Measurements from ENCODE around the gene PRH1.

GRCh38 chr12:10926269-10926668 is 42.2 kb upstream of the PRH1 start:
- TF ChIP-seq, protein P1, sequence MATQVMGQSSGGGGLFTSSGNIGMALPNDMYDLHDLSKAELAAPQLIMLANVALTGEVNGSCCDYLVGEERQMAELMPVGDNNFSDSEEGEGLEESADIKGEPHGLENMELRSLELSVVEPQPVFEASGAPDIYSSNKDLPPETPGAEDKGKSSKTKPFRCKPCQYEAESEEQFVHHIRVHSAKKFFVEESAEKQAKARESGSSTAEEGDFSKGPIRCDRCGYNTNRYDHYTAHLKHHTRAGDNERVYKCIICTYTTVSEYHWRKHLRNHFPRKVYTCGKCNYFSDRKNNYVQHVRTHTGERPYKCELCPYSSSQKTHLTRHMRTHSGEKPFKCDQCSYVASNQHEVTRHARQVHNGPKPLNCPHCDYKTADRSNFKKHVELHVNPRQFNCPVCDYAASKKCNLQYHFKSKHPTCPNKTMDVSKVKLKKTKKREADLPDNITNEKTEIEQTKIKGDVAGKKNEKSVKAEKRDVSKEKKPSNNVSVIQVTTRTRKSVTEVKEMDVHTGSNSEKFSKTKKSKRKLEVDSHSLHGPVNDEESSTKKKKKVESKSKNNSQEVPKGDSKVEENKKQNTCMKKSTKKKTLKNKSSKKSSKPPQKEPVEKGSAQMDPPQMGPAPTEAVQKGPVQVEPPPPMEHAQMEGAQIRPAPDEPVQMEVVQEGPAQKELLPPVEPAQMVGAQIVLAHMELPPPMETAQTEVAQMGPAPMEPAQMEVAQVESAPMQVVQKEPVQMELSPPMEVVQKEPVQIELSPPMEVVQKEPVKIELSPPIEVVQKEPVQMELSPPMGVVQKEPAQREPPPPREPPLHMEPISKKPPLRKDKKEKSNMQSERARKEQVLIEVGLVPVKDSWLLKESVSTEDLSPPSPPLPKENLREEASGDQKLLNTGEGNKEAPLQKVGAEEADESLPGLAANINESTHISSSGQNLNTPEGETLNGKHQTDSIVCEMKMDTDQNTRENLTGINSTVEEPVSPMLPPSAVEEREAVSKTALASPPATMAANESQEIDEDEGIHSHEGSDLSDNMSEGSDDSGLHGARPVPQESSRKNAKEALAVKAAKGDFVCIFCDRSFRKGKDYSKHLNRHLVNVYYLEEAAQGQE (IDR thresholded peaks at IDR 0.05; ENCODE audit: unreplicated experiment) = no peak
- TF ChIP-seq, protein P2, sequence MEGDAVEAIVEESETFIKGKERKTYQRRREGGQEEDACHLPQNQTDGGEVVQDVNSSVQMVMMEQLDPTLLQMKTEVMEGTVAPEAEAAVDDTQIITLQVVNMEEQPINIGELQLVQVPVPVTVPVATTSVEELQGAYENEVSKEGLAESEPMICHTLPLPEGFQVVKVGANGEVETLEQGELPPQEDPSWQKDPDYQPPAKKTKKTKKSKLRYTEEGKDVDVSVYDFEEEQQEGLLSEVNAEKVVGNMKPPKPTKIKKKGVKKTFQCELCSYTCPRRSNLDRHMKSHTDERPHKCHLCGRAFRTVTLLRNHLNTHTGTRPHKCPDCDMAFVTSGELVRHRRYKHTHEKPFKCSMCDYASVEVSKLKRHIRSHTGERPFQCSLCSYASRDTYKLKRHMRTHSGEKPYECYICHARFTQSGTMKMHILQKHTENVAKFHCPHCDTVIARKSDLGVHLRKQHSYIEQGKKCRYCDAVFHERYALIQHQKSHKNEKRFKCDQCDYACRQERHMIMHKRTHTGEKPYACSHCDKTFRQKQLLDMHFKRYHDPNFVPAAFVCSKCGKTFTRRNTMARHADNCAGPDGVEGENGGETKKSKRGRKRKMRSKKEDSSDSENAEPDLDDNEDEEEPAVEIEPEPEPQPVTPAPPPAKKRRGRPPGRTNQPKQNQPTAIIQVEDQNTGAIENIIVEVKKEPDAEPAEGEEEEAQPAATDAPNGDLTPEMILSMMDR (conservative IDR thresholded peaks at IDR 0.05; ENCODE audit: low read depth in 2 of 2) = no peak
- TF ChIP-seq EZH2 (IDR thresholded peaks at IDR 0.05; ENCODE audit: low read depth, unreplicated experiment) (no peak), CREB1 (CRISPR knock-in tag; IDR thresholded peaks at IDR 0.05; ENCODE audit: low read depth) (no peak), POLR2AphosphoS5 (IDR thresholded peaks at IDR 0.05; ENCODE audit: low read depth) (no peak), NANOG (IDR thresholded peaks at IDR 0.05; ENCODE audit: borderline replicate concordance) (no peak), ETS1 (IDR thresholded peaks at IDR 0.05) (no peak)

All from GM23338 (cell line).